WI38 (cell line): ENCODE results near the gene CASQ2.

Experiments
- H3K4me3 ChIP-seq: 2 replicates; pipeline ENCODE4 v1.5.1; 2011; ENCODE audit warnings: low read depth, mild to moderate bottlenecking, control low read depth, low read length
- CTCF ChIP-seq: IDR thresholded peaks from 2 replicates; pipeline ENCODE4 v1.5.1; 2012; ENCODE audit warnings: low read depth, mild to moderate bottlenecking, control low read depth, low read length

CASQ2 gene

GRCh38 chr1:115692224-115692623 is 76.3 kb downstream of the CASQ2 start:
- H3K4me3 ChIP-seq = no peak overlapping the region
- TF ChIP-seq CTCF = no peak

- no peak overlapping the region for H3K4me3 ChIP-seq
- TF ChIP-seq CTCF = no peak
These were observed 77.5 kb downstream of the CASQ2 start for GRCh38 chr1:115690972-115691371.

- TF ChIP-seq CTCF = no peak
- no peak overlapping the region for H3K4me3 ChIP-seq
These were observed 80.8 kb downstream of the CASQ2 start for GRCh38 chr1:115687744-115688143.

GRCh38 chr1:115685029-115685705 is 83.3 kb downstream of the CASQ2 start:
- H3K4me3 ChIP-seq = no peak overlapping the region
- no peak for TF ChIP-seq CTCF

- no peak for TF ChIP-seq CTCF
- no peak overlapping the region for H3K4me3 ChIP-seq
These were observed 85.7 kb downstream of the CASQ2 start for GRCh38 chr1:115682792-115683191.

- no peak for TF ChIP-seq CTCF
- H3K4me3 ChIP-seq = no peak overlapping the region
These were observed 87.8 kb downstream of the CASQ2 start for GRCh38 chr1:115680730-115681111.

- no peak for TF ChIP-seq CTCF
- H3K4me3 ChIP-seq = no peak overlapping the region
These were observed 89.3 kb downstream of the CASQ2 start for GRCh38 chr1:115679141-115679611.
